PC-3 (cell line): ENCODE measurements around the gene ETV7. TPM values are rescaled to one million over a fixed set of nuclear protein-coding genes. Genes with fewer than 3 reads are reported as not detected.
"Not testable (repeated sequence)": the region's sequence is repeated elsewhere in the genome, so short reads cannot be mapped to it uniquely, and the experiment has no call there.

Experiments used
- ATAC-seq: fragments of 200-7000 bp; cut with Tn5 transposase; 2 replicates; pipeline ENCODE4 v1.9.1; 2020; ENCODE audit warnings: mild to moderate bottlenecking, moderate library complexity
- BruUV-seq: library from RNA; stranded (reverse); fragments of 400-500 nt; replicated peaks from 2 replicates; lab custom pipeline; 2021; lab: Mats Ljungman, UMichigan
- CTCF ChIA-PET: fragments of 300-600 bp; sonication (Branson Sonifier 250); formaldehyde crosslinking; loops from one replicate; lab custom pipeline; 2022; ENCODE audit warnings: antibody characterized with exemption; lab: Charles Lee
- POLR2A ChIA-PET: fragments of 300-600 bp; sonication (Branson Sonifier 250); formaldehyde crosslinking; loops from one replicate; lab custom pipeline; 2022; ENCODE audit warnings: antibody characterized with exemption; ENCODE audit not compliant: unreplicated experiment; lab: Charles Lee
- DNase-seq: peaks from one replicate; pipeline ENCODE4 v3.0.0-alpha.2; 2015
- H2AFZ ChIP-seq: fragments of 300-600 bp; sonication (generic); 2 replicates; pipeline ENCODE4 v1.6.0; 2016; ENCODE audit warnings: antibody characterized with exemption, low read length
- H3F3A ChIP-seq: fragments of 300-600 bp; sonication (generic); one replicate; pipeline ENCODE4 v1.6.0; 2017; ENCODE audit warnings: antibody characterized with exemption, low read length, control low read depth, mild to moderate bottlenecking; ENCODE audit not compliant: unreplicated experiment
- H3K27ac ChIP-seq: fragments of 300-600 bp; sonication (generic); 2 replicates; pipeline ENCODE4 v1.5.1; 2016; ENCODE audit warnings: mild to moderate bottlenecking, low read length
- H3K27me3 ChIP-seq: fragments of 300-600 bp; sonication (generic); 2 replicates; pipeline ENCODE4 v1.6.1; 2016; ENCODE audit warnings: low read length, mixed read lengths
- H3K36me3 ChIP-seq: fragments of 300-600 bp; sonication (generic); 2 replicates; pipeline ENCODE4 v1.6.1; 2016; ENCODE audit warnings: low read depth, mixed run types, low read length, mixed read lengths
- H3K4me1 ChIP-seq: fragments of 300-600 bp; sonication (generic); 2 replicates; pipeline ENCODE4 v1.5.1; 2016; ENCODE audit warnings: low read length; ENCODE audit not compliant: insufficient read depth
- H3K4me2 ChIP-seq: fragments of 300-600 bp; sonication (generic); 2 replicates; pipeline ENCODE4 v1.6.0; 2016; ENCODE audit warnings: low read length
- H3K4me3 ChIP-seq: fragments of 300-600 bp; sonication (generic); 2 replicates; pipeline ENCODE4 v1.5.1; 2016; ENCODE audit warnings: mild to moderate bottlenecking, low read length, mixed read lengths
- H3K79me2 ChIP-seq: fragments of 300-600 bp; sonication (generic); 2 replicates; pipeline ENCODE4 v1.6.1; 2017; ENCODE audit warnings: low read length, mixed read lengths
- H3K9ac ChIP-seq: fragments of 300-600 bp; sonication (generic); 2 replicates; pipeline ENCODE4 v1.6.0; 2016; ENCODE audit warnings: mild to moderate bottlenecking, low read length
- H3K9me2 ChIP-seq: fragments of 300-600 bp; sonication (generic); replicated peaks from 2 replicates; pipeline ENCODE4 v1.6.1; 2016; ENCODE audit warnings: mixed run types, low read length, mixed read lengths
- H3K9me3 ChIP-seq: fragments of 300-600 bp; sonication (generic); 2 replicates; pipeline ENCODE4 v1.6.1; 2016; ENCODE audit warnings: low read length, mixed read lengths
- H4K20me1 ChIP-seq: fragments of 300-600 bp; sonication (generic); 2 replicates; pipeline ENCODE4 v1.6.1; 2016; ENCODE audit warnings: low read length, mixed read lengths
- EZH2 ChIP-seq: fragments of 300-600 bp; sonication (generic); IDR thresholded peaks from one replicate; pipeline ENCODE4 v1.6.1; 2017; ENCODE audit warnings: antibody characterized with exemption, mild to moderate bottlenecking, low read length; ENCODE audit not compliant: unreplicated experiment
- EZH2phosphoT487 ChIP-seq: fragments of 300-600 bp; sonication (generic); IDR thresholded peaks from 2 replicates; pipeline ENCODE4 v1.6.1; 2018; ENCODE audit warnings: mild to moderate bottlenecking, antibody characterized with exemption, low read length, borderline replicate concordance
- intact Hi-C: fragments of 100-400 bp; cut with micrococcal nuclease; formaldehyde crosslinking; loops from 2 replicates; pipeline ENCODE4 v1.9.0; 2023
- total RNA-seq: library from RNA; depleted of rRNA; stranded (reverse); fragments of >200 nt; gene quantifications from 2 replicates; pipeline ENCODE4 v1.2.3, GENCODE V29; 2014
- TF ChIP-seq, protein P1 (sequence below): fragments of 300-600 bp; sonication (generic); conservative IDR thresholded peaks from 2 replicates; pipeline ENCODE4 v1.5.1; 2017; ENCODE audit warnings: antibody characterized with exemption, low read depth, mild to moderate bottlenecking, low read length

ETV7 gene
- total RNA-seq, 1 experiment from 2014 or later: not detected

DNA sequence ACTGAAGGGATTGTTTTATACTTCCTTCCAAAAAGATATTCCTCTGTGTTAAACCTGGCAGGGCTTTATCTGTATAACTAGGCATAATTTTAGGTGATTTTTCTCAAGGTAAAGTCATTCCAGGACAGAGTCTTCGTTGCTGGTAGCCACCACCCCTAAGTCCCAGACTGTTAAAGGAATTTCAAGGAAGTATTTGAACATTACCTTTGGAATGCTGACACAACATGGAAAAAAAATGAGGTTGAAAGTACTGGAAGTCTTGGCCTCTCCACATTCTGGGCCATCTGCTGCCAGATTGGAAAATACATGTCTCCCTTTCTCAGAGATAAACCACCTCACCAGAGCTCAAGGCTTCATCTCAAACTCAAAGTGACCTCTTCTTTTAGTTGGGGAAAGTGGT is 27.0 kb upstream of the ETV7 start:
- DNase-seq (no peak), ATAC-seq (no peak)
- Histone ChIP-seq H2AFZ (no peak overlapping the region), H3K27ac (no peak overlapping the region), H3K4me3 (no peak overlapping the region), H3K9me2 (no peaks in the 10 kb centered on the region), H3K9ac (no peak overlapping the region), H3K4me2 (no peak overlapping the region), H3K27me3 (no peaks in the 10 kb centered on the region), H3K36me3 (no peaks in the 10 kb centered on the region), H3K9me3 (no peaks in the 10 kb centered on the region), H3F3A (no peaks in the 10 kb centered on the region), H4K20me1 (no peaks in the 10 kb centered on the region), H3K4me1 (no peaks in the 10 kb centered on the region), H3K79me2 (no peaks in the 10 kb centered on the region)
- ChIA-PET POLR2A (no interaction called here), CTCF (no interaction called here)
- no peak for TF ChIP-seq EZH2phosphoT487
- intact Hi-C loops: no loop called here
- no TSS peak for BruUV-seq

DNA sequence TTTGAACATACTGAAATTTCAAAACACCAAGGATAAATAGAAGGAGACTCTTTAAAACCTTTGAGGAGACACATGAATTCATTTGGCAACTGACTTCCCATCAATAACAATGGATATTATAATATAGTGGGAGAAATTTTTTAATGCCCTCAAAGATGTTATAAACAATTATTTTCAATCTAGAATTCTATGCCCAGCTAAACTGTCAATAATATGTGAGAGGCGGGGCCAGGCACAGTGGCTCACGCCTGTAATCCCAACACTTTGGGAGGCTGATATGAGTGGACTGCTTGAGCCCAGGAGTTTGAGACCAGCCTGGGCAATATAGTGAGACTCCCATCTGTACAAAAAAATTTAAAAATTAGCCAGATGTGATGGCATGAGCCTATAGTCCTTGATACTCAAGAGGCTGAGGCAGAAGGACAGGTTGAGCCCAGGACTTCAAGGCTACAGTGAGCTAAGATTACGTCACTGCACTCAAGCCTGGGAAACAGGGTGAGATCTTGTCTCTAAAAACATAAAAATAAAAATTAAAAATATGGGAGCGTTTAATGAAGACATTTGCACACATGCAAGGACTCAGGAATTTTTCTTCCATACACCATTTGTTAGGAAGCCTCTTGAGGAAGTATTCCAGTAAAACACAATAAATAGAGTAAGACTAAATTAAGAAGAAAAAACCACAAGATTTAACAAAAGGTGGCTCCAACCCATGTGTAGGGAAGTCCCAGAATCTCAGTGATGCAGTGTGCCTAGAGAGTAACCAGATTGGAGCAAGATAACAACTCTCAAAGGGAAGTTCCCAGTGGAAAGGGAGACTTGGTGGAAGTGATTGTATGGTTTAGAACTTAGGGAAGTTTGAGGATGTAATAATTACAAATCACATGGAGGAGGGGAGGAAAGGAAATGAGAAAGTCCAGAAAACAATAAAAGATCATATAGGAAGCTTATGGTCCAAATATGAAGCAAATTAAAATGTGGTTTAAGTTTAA is 26.3 kb upstream of the ETV7 start:
- TF ChIP-seq, protein P1, sequence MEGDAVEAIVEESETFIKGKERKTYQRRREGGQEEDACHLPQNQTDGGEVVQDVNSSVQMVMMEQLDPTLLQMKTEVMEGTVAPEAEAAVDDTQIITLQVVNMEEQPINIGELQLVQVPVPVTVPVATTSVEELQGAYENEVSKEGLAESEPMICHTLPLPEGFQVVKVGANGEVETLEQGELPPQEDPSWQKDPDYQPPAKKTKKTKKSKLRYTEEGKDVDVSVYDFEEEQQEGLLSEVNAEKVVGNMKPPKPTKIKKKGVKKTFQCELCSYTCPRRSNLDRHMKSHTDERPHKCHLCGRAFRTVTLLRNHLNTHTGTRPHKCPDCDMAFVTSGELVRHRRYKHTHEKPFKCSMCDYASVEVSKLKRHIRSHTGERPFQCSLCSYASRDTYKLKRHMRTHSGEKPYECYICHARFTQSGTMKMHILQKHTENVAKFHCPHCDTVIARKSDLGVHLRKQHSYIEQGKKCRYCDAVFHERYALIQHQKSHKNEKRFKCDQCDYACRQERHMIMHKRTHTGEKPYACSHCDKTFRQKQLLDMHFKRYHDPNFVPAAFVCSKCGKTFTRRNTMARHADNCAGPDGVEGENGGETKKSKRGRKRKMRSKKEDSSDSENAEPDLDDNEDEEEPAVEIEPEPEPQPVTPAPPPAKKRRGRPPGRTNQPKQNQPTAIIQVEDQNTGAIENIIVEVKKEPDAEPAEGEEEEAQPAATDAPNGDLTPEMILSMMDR: no peak
- TF ChIP-seq EZH2 (no peak), EZH2phosphoT487 (no peak)
- no peaks in the 10 kb centered on the region for H3K79me2 ChIP-seq
- no peaks in the 10 kb centered on the region for H3K4me1 ChIP-seq
- H4K20me1 ChIP-seq: no peaks in the 10 kb centered on the region
- H2AFZ ChIP-seq: no peak overlapping the region
- POLR2A ChIA-PET: no interaction called here
- H3F3A ChIP-seq: no peaks in the 10 kb centered on the region
- no peak overlapping the region for H3K9ac ChIP-seq
- intact Hi-C loops: no loop called here
- no peaks in the 10 kb centered on the region for H3K27me3 ChIP-seq
- BruUV-seq: no TSS peak
- DNase-seq (no peak), ATAC-seq (no peak)
- no peak overlapping the region for H3K27ac ChIP-seq
- H3K36me3 ChIP-seq: no peaks in the 10 kb centered on the region
- H3K4me3 ChIP-seq: no peak overlapping the region
- H3K4me2 ChIP-seq: no peak overlapping the region
- H3K9me3 ChIP-seq: no peaks in the 10 kb centered on the region
- H3K9me2 ChIP-seq: no peaks in the 10 kb centered on the region
- CTCF ChIA-PET: no interaction called here

DNA sequence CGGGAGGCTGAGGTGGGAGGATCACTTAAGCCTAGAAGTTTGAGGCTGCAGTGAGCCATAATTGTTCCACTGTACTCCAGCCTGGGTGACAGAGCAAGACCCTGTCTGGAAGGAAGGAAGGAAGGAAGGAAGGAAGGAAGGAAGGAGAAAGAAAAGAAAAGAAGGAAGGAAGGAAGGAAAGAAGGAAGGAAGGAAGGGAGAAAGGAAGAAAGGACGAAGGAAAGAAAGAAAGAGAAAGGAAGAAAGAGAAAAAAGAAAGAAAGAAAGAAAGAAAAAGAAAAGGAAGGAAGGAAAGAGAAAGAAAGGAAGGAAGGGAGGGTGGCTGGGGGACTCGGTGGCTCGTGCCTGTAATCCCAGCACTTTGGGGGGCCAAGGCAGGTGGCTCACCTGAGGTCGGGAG is 22.2 kb upstream of the ETV7 start:
- BruUV-seq, intact Hi-C loops, H3K4me3 ChIP-seq, POLR2A ChIA-PET, DNase-seq, H3K36me3 ChIP-seq, ATAC-seq, H3K9me2 ChIP-seq, CTCF ChIA-PET, H3K79me2 ChIP-seq, H3K4me2 ChIP-seq, H3K27me3 ChIP-seq, H3F3A ChIP-seq, H3K4me1 ChIP-seq, H3K9me3 ChIP-seq, H4K20me1 ChIP-seq, H3K27ac ChIP-seq, H3K9ac ChIP-seq, H2AFZ ChIP-seq: not testable (repeated sequence)
